Suprapubic skin (tissue), 4 donors: Measurements from ENCODE around the gene ATN1. TPM values are rescaled to one million over a fixed set of nuclear protein-coding genes. Genes with fewer than 3 reads are reported as not detected.
"Not testable (repeated sequence)": the region's sequence is repeated elsewhere in the genome, so short reads cannot be mapped to it uniquely, and the experiment has no call there.

ENCODE experiments used
- DNase-seq, 2 donors: peaks; one replicate each; pipeline ENCODE4 v3.0.0-alpha.2; 2019; ENCODE audit warnings: low spot score in 2 of 2
- H3K27ac ChIP-seq: fragments of 200-600 bp; sonication (generic); one replicate; pipeline ENCODE4 v1.5.1; 2019
- H3K27me3 ChIP-seq: fragments of 200-600 bp; sonication (generic); one replicate; pipeline ENCODE4 v1.5.1; 2019
- H3K36me3 ChIP-seq: fragments of 200-600 bp; sonication (generic); one replicate; pipeline ENCODE4 v1.5.1; 2019
- H3K4me1 ChIP-seq: fragments of 200-600 bp; sonication (generic); one replicate; pipeline ENCODE4 v1.5.1; 2019
- H3K4me3 ChIP-seq: fragments of 200-600 bp; sonication (generic); one replicate; pipeline ENCODE4 v1.5.1; 2019; ENCODE audit warnings: mild to moderate bottlenecking
- H3K9me3 ChIP-seq: fragments of 200-600 bp; sonication (generic); one replicate; pipeline ENCODE4 v1.5.1; 2019
- CTCF ChIP-seq, 2 donors: fragments of 200-600 bp in 1 of 2; fragments of 450-650 bp in 1 of 2; sonication (generic) in 1 of 2; IDR thresholded peaks; one replicate each; pipeline ENCODE4 v1.5.1; 2016 to 2019; ENCODE audit warnings: antibody characterized with exemption in 2 of 2, mild to moderate bottlenecking in 1 of 2, moderate library complexity in 1 of 2
- EP300 ChIP-seq: sonication (generic); formaldehyde crosslinking; IDR thresholded peaks from one replicate; pipeline ENCODE4 v1.6.1; 2017; ENCODE audit warnings: antibody characterized with exemption
- POLR2A ChIP-seq, 2 donors: fragments of 450-650 bp; IDR thresholded peaks; one replicate each; pipeline ENCODE4 v1.6.1; 2017; ENCODE audit warnings: antibody characterized with exemption in 2 of 2, mild to moderate bottlenecking in 2 of 2, moderate library complexity in 2 of 2
- POLR2AphosphoS5 ChIP-seq, 3 donors: sonication (generic); formaldehyde crosslinking; IDR thresholded peaks; one replicate each; pipeline ENCODE4 v1.6.1; 2017; ENCODE audit warnings: antibody characterized with exemption in 3 of 3
- WGBS: methylation state at CpG from one replicate; pipeline ENCODE4 v1.1.5; 2018; 5-methylcytosine and 5-hydroxymethylcytosine counted together
- total RNA-seq, 4 donors: library from RNA; depleted of rRNA; stranded (reverse); fragments of >200 nt; gene quantifications; one replicate each; pipeline ENCODE4 v1.1.0, GENCODE V29; 2016

ATN1 gene
- total RNA-seq: 100 to 1,000 TPM in 1 of 4 donors, 10 to 100 TPM in 3; 58.4 to 137 (median 67.7) TPM

- Histone ChIP-seq H3K27me3 (no peaks in the 10 kb centered on the region), H3K27ac (peak within 1 kb of the TSS; percentile 99), H3K4me1 (peaks cover 61% of the 10 kb centered on the region), H3K9me3 (no peaks in the 10 kb centered on the region), H3K36me3 (no peaks in the 10 kb centered on the region), H3K4me3 (peak within 1 kb of the TSS; percentile 91)
- TF ChIP-seq CTCF (IDR thresholded peaks at IDR 0.05) (no peak), POLR2AphosphoS5 (IDR thresholded peaks at IDR 0.05) (peak in 2 of 3 donors; percentile 36 to 70), EP300 (no peak), POLR2A (IDR thresholded peaks at IDR 0.05) (peak in 1 of 2 donors; percentile 42)
- 1% methylated on average over 37 of the region's 66 CpGs for WGBS
- peak in 1 of 2 donors; percentile 89 for DNase-seq
Observed at GRCh38 chr12:6927379-6928021, at the start of gene ATN1. TSS of gene ATN1 (plus strand) at chr12:6927959. CDS start at chr12:6934002, 6,043 bp downstream.

- peaks cover 15% of the 10 kb centered on the region for H3K36me3 ChIP-seq
- not testable (repeated sequence) for H3K9me3 ChIP-seq, DNase-seq, H3K27me3 ChIP-seq, H3K4me1 ChIP-seq, H3K27ac ChIP-seq, H3K4me3 ChIP-seq
- 92% methylated on average over 11 of the region's 11 CpGs for WGBS
Observed at GRCh38 chr12:6879824-6880223, 47.9 kb upstream of the ATN1 start.

- WGBS: 95% methylated on average over 5 of the region's 5 CpGs
Observed at GRCh38 chr12:6883252-6883651, 44.5 kb upstream of the ATN1 start.

GRCh38 chr12:6883683-6884082, 44.1 kb upstream of the ATN1 start:
- Histone ChIP-seq H3K4me3 (no peak overlapping the region), H3K27me3 (no peaks in the 10 kb centered on the region), H3K4me1 (no peaks in the 10 kb centered on the region), H3K36me3 (peaks cover 12% of the 10 kb centered on the region), H3K27ac (no peak overlapping the region), H3K9me3 (no peaks in the 10 kb centered on the region)
- 91% methylated on average over 10 of the region's 11 CpGs for WGBS
- no peak for TF ChIP-seq CTCF (IDR thresholded peaks at IDR 0.05)
- no peak for TF ChIP-seq EP300
- no peak for TF ChIP-seq POLR2AphosphoS5 (IDR thresholded peaks at IDR 0.05)
- no peak for TF ChIP-seq POLR2A (IDR thresholded peaks at IDR 0.05)
- DNase-seq: no peak

More at GRCh38 chr12:6883252-6883651, 44.5 kb upstream of the ATN1 start:
- TF ChIP-seq POLR2A (IDR thresholded peaks at IDR 0.05) (no peak), CTCF (IDR thresholded peaks at IDR 0.05) (no peak), EP300 (no peak), POLR2AphosphoS5 (IDR thresholded peaks at IDR 0.05) (no peak)
- H3K9me3 ChIP-seq: no peaks in the 10 kb centered on the region
- H3K27me3 ChIP-seq: no peaks in the 10 kb centered on the region
- peaks cover 12% of the 10 kb centered on the region for H3K36me3 ChIP-seq
- H3K27ac ChIP-seq: no peak overlapping the region
- no peaks in the 10 kb centered on the region for H3K4me1 ChIP-seq
- no peak for DNase-seq
- H3K4me3 ChIP-seq: no peak overlapping the region

GRCh38 chr12:6884539-6884938, 43.2 kb upstream of the ATN1 start:
- no peak overlapping the region for H3K27ac ChIP-seq
- TF ChIP-seq EP300: no peak
- TF ChIP-seq POLR2A (IDR thresholded peaks at IDR 0.05): no peak
- TF ChIP-seq CTCF (IDR thresholded peaks at IDR 0.05): no peak
- TF ChIP-seq POLR2AphosphoS5 (IDR thresholded peaks at IDR 0.05): no peak
- DNase-seq: no peak
- peaks cover 12% of the 10 kb centered on the region for H3K36me3 ChIP-seq
- no peaks in the 10 kb centered on the region for H3K27me3 ChIP-seq
- no peaks in the 10 kb centered on the region for H3K4me1 ChIP-seq
- no peaks in the 10 kb centered on the region for H3K9me3 ChIP-seq
- 77% methylated on average over 22 of the region's 22 CpGs for WGBS
- no peak overlapping the region for H3K4me3 ChIP-seq

- H3K27ac ChIP-seq, DNase-seq: not testable (repeated sequence)
- WGBS: 73% methylated on average over 13 of the region's 15 CpGs
Observed at GRCh38 chr12:6886206-6886999, 41.4 kb upstream of the ATN1 start.

More at GRCh38 chr12:6886206-6886999, 41.4 kb upstream of the ATN1 start:
- not testable (repeated sequence) for H3K4me1 ChIP-seq, H3K9me3 ChIP-seq, H3K4me3 ChIP-seq, H3K27me3 ChIP-seq
- peaks cover 12% of the 10 kb centered on the region for H3K36me3 ChIP-seq
